Testis (tissue), 3 donors: ENCODE data around the gene ROR2. TPM values are rescaled to one million over a fixed set of nuclear protein-coding genes. Genes with fewer than 3 reads are reported as not detected.

Source experiments
- DNase-seq: peaks from one replicate; pipeline ENCODE4 v3.0.0-alpha.2; 2019
- H3K27ac ChIP-seq, 2 donors: fragments of 200-600 bp; sonication (generic); one replicate each; pipeline ENCODE4 v1.5.1; 2019
- H3K27me3 ChIP-seq: fragments of 200-600 bp; sonication (generic); one replicate; pipeline ENCODE4 v1.5.1; 2019
- H3K36me3 ChIP-seq: fragments of 200-600 bp; sonication (generic); one replicate; pipeline ENCODE4 v1.5.1; 2017; ENCODE audit warnings: low read depth; ENCODE audit errors: missing control alignments
- H3K4me1 ChIP-seq: fragments of 200-600 bp; sonication (generic); one replicate; pipeline ENCODE4 v1.5.1; 2019
- H3K4me3 ChIP-seq, 2 donors: fragments of 200-600 bp; sonication (generic); one replicate each; pipeline ENCODE4 v1.5.1; 2017 to 2019
- H3K9me3 ChIP-seq: fragments of 200-600 bp; sonication (generic); one replicate; pipeline ENCODE4 v1.5.1; 2017
- POLR2A ChIP-seq: fragments of 450-650 bp; IDR thresholded peaks from one replicate; pipeline ENCODE4 v1.6.1; 2017; ENCODE audit warnings: antibody characterized with exemption, mild to moderate bottlenecking, moderate library complexity
- WGBS, 2 donors: methylation state at CpG; one replicate each; pipeline ENCODE4 v1.1.5; 2018; 5-methylcytosine and 5-hydroxymethylcytosine counted together
- intact Hi-C: fragments of 100-400 bp; cut with DNase I; formaldehyde crosslinking; loops from one replicate; pipeline ENCODE4 v1.15.1; 2023; ENCODE audit warnings: low total_unique reads
- polyA plus RNA-seq: library from polyadenylated mRNA; stranded (reverse); fragments of 350-450 nt; fragmentation: Illumina TruSeq; extraction: RNeasy Lipid Tissue Mini Kit (QIAGEN cat#74804); gene quantifications from one replicate; pipeline ENCODE4 v1.2.3, GENCODE V29; 2014; ENCODE audit warnings: low read depth, low replicate concordance; ENCODE audit not compliant: insufficient read depth
- total RNA-seq, 2 donors: library from RNA; depleted of rRNA; stranded (reverse); fragments of >200 nt; gene quantifications; one replicate each; pipeline ENCODE4 v1.2.3, GENCODE V29; 2016
- TF ChIP-seq, protein P1 (sequence below), 3 experiments: fragments of 450-650 bp in 2 of 3; fragments of 200-600 bp in 1 of 3; sonication (generic) in 1 of 3; IDR thresholded peaks; one replicate each; pipeline ENCODE4 v1.5.1; 2016 to 2019; ENCODE audit warnings: antibody characterized with exemption in 3 of 3, mild to moderate bottlenecking in 2 of 3, moderate library complexity in 1 of 3

Gene ROR2
- total and polyA plus RNA-seq, 3 donors from 2014 or later: 11.5 to 16.5 (median 12.3) TPM

DNA sequence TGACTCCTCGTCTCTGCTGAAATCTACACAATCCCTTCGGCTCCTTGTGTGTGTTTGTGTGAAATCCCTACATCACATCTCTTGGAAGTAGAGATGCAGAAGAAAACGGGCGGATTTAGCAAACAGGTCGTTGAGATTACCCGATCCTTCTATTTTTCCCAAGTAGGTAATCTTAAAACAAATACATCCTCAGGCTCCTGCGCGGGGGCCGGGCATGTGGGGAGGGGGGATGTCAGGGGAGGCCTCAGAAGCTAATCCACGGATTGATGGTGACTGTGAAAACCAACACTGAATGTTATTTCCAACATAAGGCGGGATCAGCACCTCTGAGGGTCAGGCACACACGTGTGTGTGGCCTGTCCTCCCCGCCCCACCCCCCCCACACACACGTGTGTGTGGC, 137.8 kb downstream of the ROR2 start:
- Histone ChIP-seq H3K4me1 (peaks cover 3% of the 10 kb centered on the region), H3K4me3 (no peak overlapping the region), H3K27ac (no peak overlapping the region), H3K9me3 (no peaks in the 10 kb centered on the region), H3K27me3 (no peaks in the 10 kb centered on the region), H3K36me3 (no peaks in the 10 kb centered on the region)
- no peak for DNase-seq
- intact Hi-C loops: no loop called here
- 88 to 91% methylated on average over 11 to 14 of the region's 14 CpGs for WGBS, 2 donors
- TF ChIP-seq, protein P1, sequence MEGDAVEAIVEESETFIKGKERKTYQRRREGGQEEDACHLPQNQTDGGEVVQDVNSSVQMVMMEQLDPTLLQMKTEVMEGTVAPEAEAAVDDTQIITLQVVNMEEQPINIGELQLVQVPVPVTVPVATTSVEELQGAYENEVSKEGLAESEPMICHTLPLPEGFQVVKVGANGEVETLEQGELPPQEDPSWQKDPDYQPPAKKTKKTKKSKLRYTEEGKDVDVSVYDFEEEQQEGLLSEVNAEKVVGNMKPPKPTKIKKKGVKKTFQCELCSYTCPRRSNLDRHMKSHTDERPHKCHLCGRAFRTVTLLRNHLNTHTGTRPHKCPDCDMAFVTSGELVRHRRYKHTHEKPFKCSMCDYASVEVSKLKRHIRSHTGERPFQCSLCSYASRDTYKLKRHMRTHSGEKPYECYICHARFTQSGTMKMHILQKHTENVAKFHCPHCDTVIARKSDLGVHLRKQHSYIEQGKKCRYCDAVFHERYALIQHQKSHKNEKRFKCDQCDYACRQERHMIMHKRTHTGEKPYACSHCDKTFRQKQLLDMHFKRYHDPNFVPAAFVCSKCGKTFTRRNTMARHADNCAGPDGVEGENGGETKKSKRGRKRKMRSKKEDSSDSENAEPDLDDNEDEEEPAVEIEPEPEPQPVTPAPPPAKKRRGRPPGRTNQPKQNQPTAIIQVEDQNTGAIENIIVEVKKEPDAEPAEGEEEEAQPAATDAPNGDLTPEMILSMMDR (IDR thresholded peaks at IDR 0.05): no peak
- no peak for TF ChIP-seq POLR2A

DNA sequence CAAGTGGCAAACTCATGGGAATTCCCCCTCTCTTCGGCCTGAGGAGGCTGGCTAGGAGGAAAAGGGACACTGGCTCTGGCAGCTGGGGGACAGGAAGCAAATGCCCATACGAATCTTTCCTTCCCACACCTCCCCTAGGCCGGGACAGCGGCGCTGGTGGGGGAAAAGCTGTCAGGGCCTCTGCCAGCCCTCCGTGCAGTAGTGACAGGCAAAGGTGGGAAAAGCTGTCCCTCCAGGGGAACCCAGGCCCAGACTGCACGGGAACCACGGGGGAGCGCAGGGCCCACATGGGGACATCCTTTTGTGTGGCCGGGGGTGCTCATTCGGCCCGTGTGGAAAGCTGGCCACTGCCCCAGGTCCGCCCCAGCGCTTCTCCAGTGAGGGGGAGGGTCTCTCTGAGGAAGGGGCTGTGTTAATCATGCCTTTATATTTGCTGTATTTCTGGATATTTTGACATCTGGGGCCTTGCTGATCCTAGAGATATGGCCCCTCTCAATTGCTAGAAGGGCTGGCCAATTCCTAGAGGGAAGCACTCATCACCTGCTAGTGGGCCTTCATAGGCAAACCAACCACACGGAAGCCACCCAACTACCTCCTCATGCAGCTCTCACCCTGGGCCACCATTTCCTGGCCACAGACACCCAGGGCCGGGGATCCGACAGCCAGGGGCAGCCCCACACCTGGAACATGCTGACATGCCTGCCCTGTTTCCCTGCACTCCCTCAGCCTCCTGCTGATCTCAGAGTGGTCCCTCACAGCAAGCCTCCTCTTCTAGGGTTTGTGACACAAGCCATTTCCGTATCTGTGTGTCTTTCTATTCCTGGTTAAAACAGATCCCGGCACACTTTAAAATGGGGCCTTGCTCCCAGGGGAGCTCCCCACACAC, 138.8 kb downstream of the ROR2 start:
- no peak overlapping the region for H3K4me3 ChIP-seq
- no peak overlapping the region for H3K27ac ChIP-seq
- intact Hi-C loops: no loop called here
- H3K4me1 ChIP-seq: no peaks in the 10 kb centered on the region
- no peaks in the 10 kb centered on the region for H3K9me3 ChIP-seq
- 85 to 92% methylated on average over 19 of the region's 19 CpGs for WGBS, 2 donors
- TF ChIP-seq POLR2A: no peak
- TF ChIP-seq, protein P1 (IDR thresholded peaks at IDR 0.05): no peak
- no peak for DNase-seq
- H3K27me3 ChIP-seq: no peaks in the 10 kb centered on the region
- H3K36me3 ChIP-seq: no peaks in the 10 kb centered on the region

DNA sequence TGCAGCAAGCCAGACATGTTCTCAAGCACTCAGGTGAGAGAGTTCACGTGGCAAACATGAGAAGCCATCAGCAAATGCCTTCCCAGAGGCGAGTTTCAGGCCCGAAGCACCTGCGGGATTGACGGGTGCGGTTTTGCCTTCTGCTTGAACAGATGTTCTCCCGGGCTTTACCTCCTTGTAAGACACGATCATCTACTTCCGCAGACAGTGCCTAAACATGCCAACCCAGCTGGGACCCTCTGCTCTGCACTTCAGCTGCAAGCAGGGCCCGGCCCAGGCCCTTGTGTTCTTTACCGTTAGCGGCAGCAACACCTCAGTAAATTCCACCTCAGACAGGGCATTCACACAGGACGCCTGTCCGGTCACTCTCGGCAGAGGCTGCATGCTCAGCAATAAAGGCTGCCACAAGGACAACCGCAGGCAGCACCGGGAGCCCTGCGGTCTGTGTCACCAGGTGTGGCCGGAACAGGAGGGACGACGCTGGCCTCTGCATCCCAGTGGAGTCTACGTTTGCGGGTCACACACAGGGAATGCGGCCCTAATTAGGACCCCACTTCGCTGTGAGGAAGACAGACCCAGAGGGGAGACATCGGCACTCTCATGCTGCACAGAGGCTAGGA, 139.6 kb downstream of the ROR2 start:
- no peaks in the 10 kb centered on the region for H3K4me1 ChIP-seq
- no peaks in the 10 kb centered on the region for H3K9me3 ChIP-seq
- H3K4me3 ChIP-seq: no peak overlapping the region
- TF ChIP-seq, protein P1 (IDR thresholded peaks at IDR 0.05): no peak
- TF ChIP-seq POLR2A: no peak
- no peak overlapping the region for H3K27ac ChIP-seq
- intact Hi-C loops: no loop called here
- 94 to 95% methylated on average over 13 to 26 of the region's 26 CpGs for WGBS, 2 donors
- H3K27me3 ChIP-seq: no peaks in the 10 kb centered on the region
- DNase-seq: no peak
- H3K36me3 ChIP-seq: no peaks in the 10 kb centered on the region

DNA sequence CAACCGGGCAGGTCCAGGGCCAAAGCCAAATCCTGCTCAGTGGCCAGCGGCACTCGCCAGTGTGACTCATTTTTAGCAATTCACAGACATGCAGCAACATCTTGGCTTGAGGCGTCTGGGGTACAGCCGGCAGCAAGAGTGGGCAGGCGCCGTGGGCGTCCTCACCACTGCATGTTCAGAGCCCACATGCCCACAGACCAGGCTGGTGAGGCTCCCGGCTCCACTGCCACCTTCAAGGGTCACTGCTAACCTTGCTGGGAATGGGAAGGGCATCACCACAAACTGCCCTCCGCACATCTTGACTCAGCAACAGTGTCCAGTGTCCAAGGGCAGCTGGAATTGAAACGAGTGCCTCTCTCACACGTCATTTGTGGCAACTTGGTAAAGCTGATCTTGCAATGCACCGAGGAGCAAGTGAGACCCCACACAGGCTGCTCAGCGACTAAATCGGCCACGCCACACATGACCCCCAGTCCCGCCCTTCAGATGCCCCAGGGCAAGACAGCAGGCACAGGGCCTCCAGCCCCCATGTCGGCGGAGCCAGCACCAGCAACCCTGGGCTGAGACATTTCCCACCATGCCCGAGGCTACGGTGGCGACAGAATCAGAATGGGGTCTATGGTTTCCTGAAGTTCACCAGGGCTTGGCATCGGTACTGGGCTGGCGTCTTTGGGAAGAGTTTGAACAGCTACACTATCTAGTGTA, 140.3 kb downstream of the ROR2 start:
- no peaks in the 10 kb centered on the region for H3K9me3 ChIP-seq
- intact Hi-C loops: no loop called here
- H3K4me3 ChIP-seq: no peak overlapping the region
- H3K4me1 ChIP-seq: no peaks in the 10 kb centered on the region
- no peaks in the 10 kb centered on the region for H3K27me3 ChIP-seq
- DNase-seq: no peak
- no peak overlapping the region for H3K27ac ChIP-seq
- WGBS, 2 donors: 93 to 96% methylated on average over 15 to 24 of the region's 24 CpGs
- TF ChIP-seq, protein P1 (IDR thresholded peaks at IDR 0.05): no peak
- TF ChIP-seq POLR2A: no peak
- H3K36me3 ChIP-seq: no peaks in the 10 kb centered on the region
